Limb (tissue), 2 donors: ENCODE results near the gene BRCA1.
A peak's percentile ranks its signal among the peaks of the same experiment; 100 is the strongest.
"Not testable (repeated sequence)": the region's sequence is repeated elsewhere in the genome, so short reads cannot be mapped to it uniquely, and the experiment has no call there.

Experiments used
- DNase-seq, 2 donors: peaks; one replicate each; pipeline ENCODE4 v3.0.0-alpha.2; 2016; ENCODE audit errors: extremely low spot score in 2 of 2

Gene BRCA1

DNA sequence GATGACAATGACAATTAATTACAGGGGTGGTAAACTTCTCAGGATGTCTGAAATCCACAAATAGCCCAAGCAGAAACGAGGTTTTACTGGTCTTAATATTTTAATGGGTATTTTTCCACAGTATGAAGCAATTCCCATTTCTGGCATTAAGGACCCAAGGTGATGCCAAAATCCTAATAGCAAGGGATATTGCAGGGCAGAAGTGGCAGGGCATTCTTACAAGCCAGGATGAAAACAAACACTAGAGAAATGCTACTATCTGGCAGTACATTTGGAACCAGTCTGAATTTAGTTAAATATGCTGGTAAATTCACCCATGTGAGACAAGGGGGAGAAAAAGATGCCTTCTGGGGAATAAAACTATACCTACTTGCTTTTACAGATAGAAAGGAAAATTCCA, 54.9 kb downstream of the BRCA1 start:
- no peak for DNase-seq

DNA sequence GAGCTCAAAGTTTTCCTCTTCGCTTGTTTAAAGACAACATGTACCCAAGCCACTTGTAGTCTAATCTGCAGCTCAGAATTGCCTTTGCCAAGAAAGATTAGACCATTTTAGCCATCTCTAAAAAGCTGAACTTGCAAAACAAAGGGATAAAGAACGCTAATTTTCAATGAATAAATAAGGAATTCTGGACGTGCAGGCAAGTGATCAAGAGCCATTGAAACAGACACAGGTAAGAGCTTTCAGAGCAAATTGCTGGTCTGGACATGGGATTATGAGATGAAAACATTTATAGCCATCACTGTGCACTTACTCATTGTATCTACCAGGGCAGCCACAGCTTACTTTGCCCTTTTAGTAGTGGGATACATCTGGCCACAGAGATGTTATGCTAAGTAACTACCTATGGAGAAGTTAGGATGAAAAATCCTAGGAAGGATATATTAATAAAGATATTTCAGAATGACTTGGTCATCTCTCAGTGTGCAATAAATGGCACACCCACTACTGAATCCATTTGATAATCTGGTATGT, 55.7 kb downstream of the BRCA1 start:
- DNase-seq = no peak

DNA sequence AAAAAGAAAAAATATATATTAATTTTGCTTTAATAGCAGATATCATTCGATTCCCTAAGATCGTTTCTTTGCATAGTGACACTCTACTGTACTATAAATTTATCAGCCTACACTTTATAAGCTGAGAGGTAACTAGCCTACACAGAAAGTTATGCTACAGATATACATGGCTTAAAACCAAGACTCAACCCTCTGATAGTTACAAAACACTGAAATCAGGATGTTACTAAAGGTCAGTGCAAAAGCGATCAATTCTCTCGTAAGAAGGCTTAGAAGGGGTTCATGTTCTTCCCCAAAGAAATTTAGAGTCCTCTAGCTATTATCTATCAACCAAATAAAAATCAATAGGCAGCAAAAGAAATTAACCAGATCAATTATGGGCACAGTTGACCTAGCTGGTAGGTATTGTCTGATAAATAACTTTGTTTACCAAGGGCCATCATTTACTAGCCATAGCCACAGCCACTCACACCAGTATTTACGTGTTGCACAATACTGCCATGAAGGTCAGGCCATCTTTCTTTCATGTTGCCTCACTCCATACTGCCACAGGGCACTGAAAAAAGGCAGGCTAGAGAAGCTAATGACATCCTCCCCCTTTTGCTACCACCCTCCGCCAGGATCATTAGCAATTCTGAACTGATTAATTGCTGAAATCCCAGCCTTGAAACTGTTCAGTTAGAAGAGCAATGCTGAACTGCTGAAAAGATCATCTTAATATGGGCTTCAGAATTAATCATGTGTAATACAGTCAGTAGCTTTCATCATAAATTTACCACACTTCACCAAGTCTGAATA, 56.4 kb downstream of the BRCA1 start:
- DNase-seq = no peak

DNA sequence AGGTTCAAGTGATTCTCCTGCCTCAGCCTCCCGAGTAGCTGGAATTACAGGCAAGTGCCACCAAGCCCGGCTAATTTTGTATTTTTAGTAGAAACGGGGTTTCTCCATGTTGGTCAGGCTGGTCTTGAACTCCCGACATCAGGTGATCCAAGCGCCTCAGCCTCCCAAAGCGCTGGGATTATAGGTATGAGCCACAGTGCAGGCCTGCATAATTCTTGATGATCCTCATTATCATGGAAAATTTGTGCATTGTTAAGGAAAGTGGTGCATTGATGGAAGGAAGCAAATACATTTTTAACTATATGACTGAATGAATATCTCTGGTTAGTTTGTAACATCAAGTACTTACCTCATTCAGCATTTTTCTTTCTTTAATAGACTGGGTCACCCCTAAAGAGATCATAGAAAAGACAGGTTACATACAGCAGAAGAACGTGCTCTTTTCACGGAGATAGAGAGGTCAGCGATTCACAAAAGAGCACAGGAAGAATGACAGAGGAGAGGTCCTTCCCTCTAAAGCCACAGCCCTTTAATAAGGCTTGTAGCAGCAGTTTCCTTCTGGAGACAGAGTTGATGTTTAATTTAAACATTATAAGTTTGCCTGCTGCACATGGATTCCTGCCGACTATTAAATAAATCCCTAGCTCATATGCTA, 62.1 kb downstream of the BRCA1 start:
- no peak for DNase-seq

DNA sequence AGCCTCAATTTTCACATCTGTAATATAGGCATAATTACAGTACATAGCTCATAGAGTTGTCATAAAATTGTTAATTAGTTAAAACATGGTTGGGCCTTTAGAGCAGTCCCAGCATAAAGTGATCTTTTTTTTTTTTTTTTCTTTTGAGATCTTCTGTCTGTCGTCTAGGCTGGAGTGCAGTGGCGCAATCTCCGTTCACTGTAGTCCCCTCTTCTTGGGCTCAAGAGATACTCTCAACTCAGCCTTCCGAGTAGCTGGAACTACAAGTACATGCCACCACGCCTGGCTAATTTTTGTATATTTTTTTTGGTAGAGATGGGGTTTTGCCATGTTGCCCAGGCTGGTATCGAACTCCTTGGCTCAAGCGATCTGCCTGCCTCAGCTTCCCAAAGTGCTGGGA, 69.1 kb downstream of the BRCA1 start:
- DNase-seq = no peak

DNA sequence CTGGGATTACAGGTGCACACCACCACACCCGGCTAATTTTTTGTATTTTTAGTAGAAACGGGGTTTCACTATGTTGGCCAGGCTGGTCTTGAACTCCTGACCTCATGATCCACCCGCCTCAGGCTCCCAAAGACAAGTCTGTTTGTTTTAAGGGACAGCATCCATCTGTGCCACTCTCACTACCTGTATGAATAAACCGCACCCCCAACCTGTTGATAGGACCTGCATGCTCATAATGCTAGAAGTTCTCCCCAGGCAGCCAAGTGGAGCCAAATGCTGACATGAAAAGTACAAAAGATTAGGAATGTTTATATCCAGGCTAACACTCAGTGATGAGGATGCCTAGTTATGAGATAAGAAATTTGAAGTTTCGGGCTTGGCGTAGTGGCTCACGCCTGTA, 72.2 kb downstream of the BRCA1 start:
- not testable (repeated sequence) for DNase-seq

DNA sequence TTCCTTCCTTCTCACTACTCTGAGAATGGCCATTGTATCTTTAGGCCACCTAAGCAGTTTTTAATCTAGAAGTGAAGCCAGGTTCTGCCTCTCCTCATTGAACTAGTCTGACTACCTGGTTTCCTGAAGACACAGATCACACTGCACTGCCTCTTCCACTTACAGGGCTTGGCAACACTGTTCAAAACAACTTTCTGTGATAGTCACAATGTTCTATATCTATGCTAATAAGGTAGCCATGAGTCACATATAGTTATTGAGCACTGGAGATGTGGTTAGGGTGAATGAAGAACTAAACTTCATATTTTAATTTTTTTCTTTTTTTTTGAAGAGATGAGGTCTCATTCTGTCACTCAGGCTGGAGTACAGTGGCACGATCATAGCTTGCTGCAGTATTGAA, 73.2 kb downstream of the BRCA1 start:
- DNase-seq = no peak

DNA sequence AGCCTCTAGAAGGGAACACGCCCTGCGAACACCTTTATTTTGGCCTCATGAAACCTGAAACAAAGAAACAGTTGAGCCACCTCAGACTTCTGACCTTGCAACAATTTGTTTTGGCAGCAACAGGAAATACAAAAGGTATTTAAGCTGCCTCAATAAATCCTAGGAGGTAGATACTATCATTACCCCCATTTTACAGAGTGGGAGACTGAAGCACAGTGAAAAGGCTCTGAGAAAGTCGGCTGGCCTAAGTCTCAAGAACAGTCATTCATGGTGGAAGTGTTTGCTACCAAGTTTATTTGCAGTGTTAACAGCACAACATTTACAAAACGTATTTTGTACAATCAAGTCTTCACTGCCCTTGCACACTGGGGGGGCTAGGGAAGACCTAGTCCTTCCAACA, 81.1 kb downstream of the BRCA1 start:
- DNase-seq = no peak

DNA sequence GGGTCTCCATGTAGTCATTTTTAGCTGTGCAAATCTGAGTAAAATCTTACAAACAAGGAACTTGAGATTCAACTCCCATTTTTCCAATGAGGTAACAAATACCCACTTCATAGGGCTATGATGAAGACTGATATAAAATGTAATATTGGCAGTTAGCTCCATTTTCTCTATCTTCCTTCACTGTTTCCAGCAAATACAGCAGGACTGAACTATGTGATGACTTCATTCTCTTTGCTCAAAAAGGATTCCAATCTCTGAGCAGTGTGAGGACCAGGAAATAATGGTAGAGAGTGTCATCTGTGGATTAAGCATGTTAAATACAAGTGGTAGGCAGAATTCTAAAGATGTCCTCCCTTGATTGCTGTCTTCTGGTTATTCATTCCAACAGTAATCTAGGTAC, 81.9 kb downstream of the BRCA1 start:
- no peak for DNase-seq

DNA sequence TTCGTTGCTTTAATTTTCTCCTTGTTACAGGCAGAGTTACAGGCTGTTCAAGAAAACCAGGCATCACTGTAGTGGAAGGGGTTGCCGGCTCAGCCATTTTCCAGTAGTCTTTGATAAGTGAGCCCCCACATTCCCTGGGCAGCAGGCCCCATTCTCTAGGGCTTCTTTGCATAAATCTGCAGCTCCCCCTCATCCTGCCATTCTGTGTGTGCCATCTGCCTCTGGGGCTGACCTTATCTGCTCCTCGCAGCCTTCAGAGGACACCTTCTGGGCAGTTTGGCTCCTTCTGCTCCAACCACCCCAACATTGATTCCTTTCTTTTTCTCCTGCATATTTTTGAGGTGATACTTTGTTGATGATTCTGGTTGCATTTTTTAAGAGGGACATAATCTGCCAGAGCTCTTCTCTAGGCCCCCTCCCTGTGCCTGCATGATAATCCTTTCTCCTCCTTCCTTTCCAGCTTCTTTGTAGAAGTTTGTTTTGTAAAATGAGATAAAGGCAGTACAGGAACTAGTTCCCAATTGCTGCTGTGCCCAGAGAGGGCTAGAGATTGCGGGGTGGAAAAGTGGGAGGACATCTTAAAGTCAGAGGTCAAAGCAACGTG, 83.0 kb downstream of the BRCA1 start:
- DNase-seq = no peak

DNA sequence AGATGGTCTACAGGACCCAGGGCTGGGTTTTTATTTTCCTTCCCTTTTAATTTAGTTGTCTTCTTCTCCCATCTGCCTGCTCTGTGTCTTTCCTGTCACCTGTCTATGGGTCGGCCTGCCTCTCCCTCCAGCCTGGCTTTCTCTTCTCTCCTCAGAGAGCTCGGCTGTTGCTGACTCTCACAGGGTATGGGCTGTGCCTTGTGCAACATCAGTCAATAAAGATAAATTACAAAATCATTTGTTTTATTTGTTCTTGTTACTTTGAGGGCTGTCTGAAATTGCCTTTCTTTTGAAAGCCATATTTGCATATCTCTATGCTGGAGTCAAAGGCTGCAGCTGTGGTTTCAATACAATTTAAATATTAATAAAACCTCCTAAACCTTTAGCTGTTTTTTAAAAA, 84.5 kb downstream of the BRCA1 start:
- no peak for DNase-seq

DNA sequence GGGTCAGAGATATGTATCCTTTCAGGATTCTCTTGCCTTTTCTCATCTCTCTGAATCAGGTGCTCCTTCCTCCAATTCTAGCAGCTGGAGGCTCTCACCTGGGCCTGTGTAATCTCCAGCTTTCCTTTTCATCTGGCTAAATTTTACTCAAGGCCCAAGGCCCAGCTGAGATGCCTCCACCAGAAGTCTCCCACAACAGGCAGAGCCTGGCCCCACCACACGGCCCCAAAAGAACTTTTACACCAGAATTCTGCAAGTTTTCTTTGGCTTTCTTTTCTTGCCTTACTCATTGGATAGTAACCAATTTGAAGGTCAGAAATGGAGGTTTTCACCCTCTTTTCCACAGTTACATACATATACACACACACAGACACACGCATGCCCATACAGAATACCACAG, 85.5 kb downstream of the BRCA1 start:
- DNase-seq = no peak

DNA sequence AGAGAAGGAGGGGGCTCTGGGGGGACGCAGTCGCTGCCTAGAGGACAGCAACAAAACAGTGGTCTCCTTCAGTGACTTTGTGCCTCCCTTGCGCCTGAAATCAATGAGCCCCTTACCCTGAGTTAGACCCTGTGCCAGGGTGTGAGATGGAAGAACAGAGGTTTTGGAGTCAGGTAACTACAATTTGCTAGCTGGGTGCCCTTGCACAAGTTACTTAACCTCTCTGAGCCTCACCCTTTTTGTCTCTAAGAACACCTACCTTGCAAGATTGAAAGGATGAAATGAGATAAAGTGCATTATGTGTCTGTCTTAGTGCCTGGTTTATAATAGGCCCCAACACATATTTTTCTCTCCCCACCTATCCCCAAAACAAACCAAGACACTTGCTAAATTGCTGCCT, 90.3 kb downstream of the BRCA1 start:
- no peak for DNase-seq

DNA sequence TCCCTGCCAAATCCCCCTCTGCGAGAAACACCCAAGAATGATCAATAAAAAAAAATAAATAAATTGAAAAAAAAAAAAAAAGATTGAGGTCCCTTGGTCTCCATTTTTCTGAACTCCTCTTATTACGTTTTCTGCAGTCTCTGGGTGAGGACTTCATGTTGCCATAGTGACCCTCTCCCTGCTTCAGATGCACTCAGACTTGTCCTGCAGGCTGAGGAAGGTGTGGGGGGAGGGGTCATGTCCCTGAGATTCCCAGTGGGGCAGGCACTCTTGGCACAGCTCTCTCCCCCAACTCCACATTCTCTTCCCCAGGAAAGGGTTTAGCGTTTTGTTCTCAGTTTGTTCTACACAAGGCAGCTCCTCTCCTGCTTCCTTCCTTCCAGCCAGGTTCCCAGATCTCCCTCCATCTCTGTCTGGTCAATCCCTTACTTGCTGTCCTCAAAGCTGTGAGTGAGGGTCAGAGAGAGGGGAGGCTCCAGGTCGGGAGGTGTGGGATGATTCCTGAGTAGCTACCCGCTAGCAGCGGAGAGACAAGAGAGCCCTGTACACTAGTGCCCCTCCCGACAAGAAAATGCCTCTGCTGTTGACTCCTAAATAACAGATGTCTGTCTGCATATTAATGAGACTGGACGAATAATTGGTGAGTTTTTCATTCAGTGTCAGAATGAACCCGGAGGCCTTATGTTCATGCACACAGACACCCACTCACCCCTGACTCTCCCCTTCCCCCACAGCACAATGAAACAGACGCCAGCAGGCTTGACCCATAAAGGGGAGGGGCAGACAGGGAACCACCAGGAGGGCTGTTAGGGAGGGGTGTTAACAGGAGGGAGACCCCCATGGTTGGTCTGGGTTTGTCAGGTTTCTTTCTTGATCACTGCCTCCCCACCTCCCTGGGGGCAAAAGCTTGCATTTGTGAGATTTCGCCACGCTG, 90.9 kb downstream of the BRCA1 start:
- peak in 1 of 2 donors; percentile 54 for DNase-seq

DNA sequence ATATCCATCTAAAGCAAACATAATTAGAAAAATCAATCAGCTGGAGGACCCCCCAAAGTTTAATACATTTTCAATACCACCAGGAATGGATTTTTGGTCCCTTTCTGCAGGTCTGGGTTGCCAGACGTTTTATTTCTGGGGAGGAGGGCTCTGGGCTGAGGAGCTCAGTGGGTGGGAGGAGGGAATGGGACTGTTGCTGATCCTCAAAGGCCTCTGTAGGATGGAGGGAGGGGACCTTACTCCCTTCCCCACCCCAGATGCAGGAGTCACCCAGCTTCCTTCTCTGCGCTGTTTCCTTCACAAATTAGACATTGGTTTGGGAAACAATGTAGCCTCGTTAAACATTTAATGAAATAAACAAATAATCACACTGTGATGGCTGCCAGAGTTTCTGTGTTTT, 93.5 kb downstream of the BRCA1 start:
- no peak for DNase-seq

DNA sequence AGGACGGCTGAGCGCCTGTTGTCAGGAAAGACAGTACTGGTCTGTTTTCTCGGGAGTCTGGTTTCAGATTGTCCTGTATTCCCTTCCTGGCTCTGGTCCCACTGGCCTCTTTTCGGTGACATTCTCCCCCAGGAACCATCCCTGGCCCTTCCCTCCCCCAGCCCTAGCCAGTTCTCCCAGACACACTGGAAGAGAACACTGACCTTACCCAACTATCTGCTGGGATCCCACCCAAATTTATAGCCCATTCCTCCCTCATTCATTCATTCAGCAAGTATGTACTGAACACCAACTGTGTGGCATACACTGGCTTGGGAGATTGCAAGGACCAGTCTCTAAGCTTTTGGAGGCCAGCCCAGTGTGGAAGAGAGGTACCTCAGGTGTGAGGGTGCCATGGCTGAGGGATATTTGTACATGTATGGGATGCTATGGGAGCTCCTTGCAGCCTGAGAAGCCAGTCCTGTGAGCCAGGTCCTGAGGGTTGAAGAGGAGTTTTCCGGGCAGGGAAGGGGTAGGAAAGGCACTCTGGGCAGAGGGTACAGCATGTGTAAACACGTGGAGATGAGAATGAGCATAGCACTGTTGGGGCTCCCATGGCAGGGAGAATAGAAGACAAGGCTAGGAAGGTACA, 94.9 kb downstream of the BRCA1 start:
- no peak for DNase-seq

DNA sequence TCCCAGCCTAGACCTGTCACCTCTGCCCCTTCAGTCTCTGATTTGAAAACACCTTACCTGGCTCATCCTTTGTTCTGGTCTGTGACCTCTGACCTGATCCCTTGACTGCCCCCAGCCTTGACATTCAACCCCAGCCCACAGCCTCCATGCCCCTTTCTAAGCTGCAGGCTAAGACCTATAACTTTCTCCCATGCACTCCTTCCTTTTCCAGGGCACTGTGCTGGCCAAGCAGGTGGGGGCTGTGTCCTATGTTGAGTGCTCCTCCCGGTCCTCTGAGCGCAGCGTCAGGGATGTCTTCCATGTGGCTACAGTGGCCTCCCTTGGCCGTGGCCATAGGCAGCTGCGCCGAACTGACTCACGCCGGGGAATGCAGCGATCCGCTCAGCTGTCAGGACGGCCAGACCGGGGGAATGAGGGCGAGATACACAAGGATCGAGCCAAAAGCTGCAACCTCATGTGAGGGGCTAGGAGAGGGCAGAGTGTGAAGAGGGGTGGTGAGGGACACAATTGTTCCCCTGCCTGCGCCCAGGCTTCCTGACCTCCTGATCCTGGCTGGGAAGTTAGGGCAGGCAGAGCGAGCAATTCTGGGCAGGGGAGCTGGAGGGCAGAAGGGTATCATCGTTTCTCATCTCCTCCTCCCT, 96.8 kb downstream of the BRCA1 start:
- no peak for DNase-seq

DNA sequence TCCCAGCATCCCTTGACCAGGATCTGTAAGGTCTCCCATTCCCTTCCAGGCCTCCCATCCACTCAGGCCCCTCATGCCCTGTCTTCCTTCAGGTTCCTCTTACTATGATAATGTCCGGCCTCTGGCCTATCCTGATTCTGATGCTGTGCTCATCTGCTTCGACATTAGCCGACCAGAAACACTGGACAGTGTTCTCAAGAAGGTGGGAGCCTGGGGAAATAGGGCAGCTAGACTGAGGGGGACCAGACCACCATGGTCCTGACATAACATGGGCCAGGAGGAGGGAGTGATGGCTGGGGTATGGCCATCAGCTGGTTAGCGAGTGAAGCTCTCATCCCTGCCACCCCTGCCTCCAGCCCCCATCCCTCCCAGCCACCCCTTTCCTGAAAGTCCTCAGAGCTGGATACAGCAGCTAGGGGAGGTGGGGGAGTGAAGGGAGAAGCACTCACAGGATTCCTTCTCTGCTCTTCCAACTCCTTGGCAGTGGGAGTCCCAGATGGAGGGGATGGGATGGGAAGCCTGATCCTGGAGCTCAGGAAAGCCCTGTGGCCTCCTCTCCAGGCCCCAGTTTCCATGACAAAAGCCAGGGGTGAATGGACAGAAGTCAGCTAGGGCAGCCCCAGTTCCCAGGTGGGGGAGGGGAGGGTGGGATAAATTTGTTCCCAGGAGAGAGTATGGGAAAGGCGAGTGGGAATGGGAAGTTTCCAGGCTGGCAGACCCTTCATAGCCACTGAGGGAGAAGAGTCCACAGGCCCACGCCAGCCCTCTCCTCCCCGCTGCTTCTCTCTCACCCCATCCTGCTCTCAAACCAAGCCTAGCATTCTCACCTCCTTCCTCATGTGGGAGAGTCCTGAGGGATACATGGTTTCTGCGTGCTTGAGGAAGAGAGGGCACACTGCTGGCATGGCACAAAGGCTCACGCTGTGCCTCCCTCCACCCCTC, 97.8 kb downstream of the BRCA1 start:
- no peak for DNase-seq

DNA sequence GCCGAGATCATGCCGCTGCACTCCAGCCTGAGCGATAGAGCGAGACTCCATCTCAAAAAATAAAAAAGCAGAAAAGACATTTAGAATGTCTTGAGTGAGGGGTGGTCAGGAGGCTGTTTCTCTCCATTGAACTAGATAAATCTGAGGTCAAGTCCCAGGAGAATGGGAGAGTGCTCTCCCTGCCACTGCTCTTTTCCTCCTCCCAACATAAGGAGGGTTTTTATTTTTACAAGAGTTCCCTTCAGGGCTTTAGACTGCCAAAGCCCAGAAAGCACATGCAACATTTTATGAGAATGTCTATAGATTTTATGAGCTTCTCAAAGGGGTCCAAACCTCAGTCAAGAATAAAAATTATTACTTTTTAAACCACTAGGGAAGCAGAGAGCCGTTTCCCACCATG, 98.6 kb downstream of the BRCA1 start:
- no peak for DNase-seq
